ENCODE measurements around the gene DNAJB4. TPM values are rescaled to one million over a fixed set of nuclear protein-coding genes. Genes with fewer than 3 reads are reported as not detected.

The DNAJB4 gene
- total and polyA plus RNA-seq, 2 of the 13 experiments (the other 11 are each of a cell fraction or from before 2014, with no cell fraction given) = 4.4 to 18.6 TPM

DNA sequence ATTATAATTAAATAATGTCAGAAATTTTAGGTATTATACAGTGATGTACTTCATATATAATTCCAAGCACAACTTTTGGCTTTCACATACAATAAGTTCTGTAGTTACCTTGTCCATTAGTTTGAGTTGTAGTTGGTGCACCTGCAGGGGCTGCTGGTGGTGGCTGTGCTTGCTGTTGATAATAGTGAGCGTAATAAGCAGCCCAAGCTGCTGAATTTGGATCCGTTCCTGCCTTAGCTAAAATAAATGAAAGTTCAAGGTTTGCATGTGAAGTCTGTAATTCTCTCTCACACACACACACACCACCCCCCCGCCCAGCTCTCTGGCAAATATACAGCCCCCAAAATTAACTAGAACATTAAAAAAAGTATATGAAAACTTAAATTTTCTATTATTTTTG is 48.3 kb upstream of the DNAJB4 start:
- FAIRE-seq (no peak), DNase-seq (ENCODE audit: low spot score) (no peak), ATAC-seq (no peak)
- Histone ChIP-seq H3K36me3 (replicated peaks in 1 of 2; ENCODE audit: control insufficient read depth in 1 of 2, insufficient read depth in 2 of 2, low read length in 2 of 2) (peaks cover 33 to 85% of the 10 kb centered on the region in 2 experiments), H4K20me1 (ENCODE audit: insufficient read depth, low read length) (peaks cover 4% of the 10 kb centered on the region; the same call in 1 of the 2 replicates), H3K4me2 (ENCODE audit: low read depth, low read length) (no peak overlapping the region), H3K9me3 (ENCODE audit: low read length) (no peaks in the 10 kb centered on the region), H3K4me1 (ENCODE audit: insufficient read depth, low read length) (peaks cover 2% of the 10 kb centered on the region), H3K27me3 (ENCODE audit: control insufficient read depth in 1 of 2, insufficient read depth in 2 of 2, low read length in 2 of 2) (no peaks in the 10 kb centered on the region), H3K27ac (ENCODE audit: extremely low read length, insufficient read depth, low read length) (no peak overlapping the region), H3K79me2 (ENCODE audit: insufficient read depth, low read length) (peaks cover 4% of the 10 kb centered on the region), H3K4me3 (replicated peaks in 1 of 3; ENCODE audit: insufficient read depth in 1 of 3, low read depth in 2 of 3, low read length in 3 of 3) (no peak overlapping the region), H2AFZ (ENCODE audit: low read length) (no peak overlapping the region), H3K9ac (ENCODE audit: insufficient read depth, low read depth, low read length) (no peak overlapping the region)
- intact Hi-C loops (cut with micrococcal nuclease; ENCODE audit: unreplicated experiment) = no loop called here
- POLR2A ChIA-PET = no interaction called here
- in situ Hi-C loops (cut with HindIII; ENCODE audit: extremely low pct_ligation_motif_present, low pct_unique_long_range_greater_than_20kb) = no loop called here
- no TSS peak for BruUV-seq (replicated peaks)
- no peak for TF ChIP-seq SOX13 (IDR thresholded peaks at IDR 0.05)
- TF ChIP-seq SOX13 (CRISPR knock-in tag; conservative IDR thresholded peaks at IDR 0.05 in 1 of 2, IDR thresholded peaks at IDR 0.05 in 1 of 2) = no peak
- no peak for TF ChIP-seq ZNF790 (CRISPR knock-in tag; IDR thresholded peaks at IDR 0.05; ENCODE audit: borderline replicate concordance)
- no peak for TF ChIP-seq ZIK1 (CRISPR knock-in tag; IDR thresholded peaks at IDR 0.05; ENCODE audit: borderline replicate concordance, low read depth)
- TF ChIP-seq, protein P1, sequence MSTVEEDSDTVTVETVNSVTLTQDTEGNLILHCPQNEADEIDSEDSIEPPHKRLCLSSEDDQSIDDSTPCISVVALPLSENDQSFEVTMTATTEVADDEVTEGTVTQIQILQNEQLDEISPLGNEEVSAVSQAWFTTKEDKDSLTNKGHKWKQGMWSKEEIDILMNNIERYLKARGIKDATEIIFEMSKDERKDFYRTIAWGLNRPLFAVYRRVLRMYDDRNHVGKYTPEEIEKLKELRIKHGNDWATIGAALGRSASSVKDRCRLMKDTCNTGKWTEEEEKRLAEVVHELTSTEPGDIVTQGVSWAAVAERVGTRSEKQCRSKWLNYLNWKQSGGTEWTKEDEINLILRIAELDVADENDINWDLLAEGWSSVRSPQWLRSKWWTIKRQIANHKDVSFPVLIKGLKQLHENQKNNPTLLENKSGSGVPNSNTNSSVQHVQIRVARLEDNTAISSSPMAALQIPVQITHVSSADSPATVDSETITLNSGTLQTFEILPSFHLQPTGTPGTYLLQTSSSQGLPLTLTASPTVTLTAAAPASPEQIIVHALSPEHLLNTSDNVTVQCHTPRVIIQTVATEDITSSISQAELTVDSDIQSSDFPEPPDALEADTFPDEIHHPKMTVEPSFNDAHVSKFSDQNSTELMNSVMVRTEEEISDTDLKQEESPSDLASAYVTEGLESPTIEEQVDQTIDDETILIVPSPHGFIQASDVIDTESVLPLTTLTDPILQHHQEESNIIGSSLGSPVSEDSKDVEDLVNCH (CRISPR knock-in tag; IDR thresholded peaks at IDR 0.05) = no peak
- no peak for TF ChIP-seq FIP1L1 (IDR thresholded peaks at IDR 0.05; ENCODE audit: borderline replicate concordance, insufficient read depth, low read depth, low read length)
- TF ChIP-seq ZFX (CRISPR knock-in tag; IDR thresholded peaks at IDR 0.05; ENCODE audit: low read depth) = no peak
- no peak for TF ChIP-seq ZNF724P (CRISPR knock-in tag; IDR thresholded peaks at IDR 0.05; ENCODE audit: borderline replicate concordance)
- TF ChIP-seq, protein P2, sequence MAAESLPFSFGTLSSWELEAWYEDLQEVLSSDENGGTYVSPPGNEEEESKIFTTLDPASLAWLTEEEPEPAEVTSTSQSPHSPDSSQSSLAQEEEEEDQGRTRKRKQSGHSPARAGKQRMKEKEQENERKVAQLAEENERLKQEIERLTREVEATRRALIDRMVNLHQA (CRISPR knock-in tag; IDR thresholded peaks at IDR 0.05) = no peak
- no peak for TF ChIP-seq SMC3 (IDR thresholded peaks at IDR 0.05; ENCODE audit: low read length)
- TF ChIP-seq BORCS8-MEF2B (CRISPR knock-in tag; IDR thresholded peaks at IDR 0.05) = no peak
- TF ChIP-seq ATRX (CRISPR knock-in tag; IDR thresholded peaks at IDR 0.05; ENCODE audit: borderline replicate concordance) = no peak
- no peak for TF ChIP-seq ZFP36L1 (CRISPR knock-in tag; IDR thresholded peaks at IDR 0.05)
- WGBS (ENCODE audit: low lambda C conversion rate) = 96% methylated on average over 3 of the region's 3 CpGs
- CTCF ChIA-PET (ENCODE audit: low intra/inter-chr PET ratio, low total read pairs) = no interaction called here
